Right renal cortex interstitium (tissue), 3 donors: Measurements from ENCODE around the gene ELOA. TPM values are rescaled to one million over a fixed set of nuclear protein-coding genes. Genes with fewer than 3 reads are reported as not detected.
"Not testable (repeated sequence)": the region's sequence is repeated elsewhere in the genome, so short reads cannot be mapped to it uniquely, and the experiment has no call there.

Experiments
- DNase-seq, 3 donors: peaks; one replicate each; pipeline ENCODE4 v3.0.0-alpha.2; 2013; ENCODE audit warnings: low read depth in 3 of 3, low spot score in 2 of 3
- polyA plus RNA-seq, 3 donors: library from polyadenylated mRNA; unstranded; fragments of 120-200 nt; gene quantifications; one replicate each; pipeline ENCODE4 v1.2.1, GENCODE V29; 2013; ENCODE audit not compliant: insufficient read length in 3 of 3

Gene ELOA
- polyA plus RNA-seq, 3 donors = 34.2 to 37.2 (median 35.1) TPM

DNA sequence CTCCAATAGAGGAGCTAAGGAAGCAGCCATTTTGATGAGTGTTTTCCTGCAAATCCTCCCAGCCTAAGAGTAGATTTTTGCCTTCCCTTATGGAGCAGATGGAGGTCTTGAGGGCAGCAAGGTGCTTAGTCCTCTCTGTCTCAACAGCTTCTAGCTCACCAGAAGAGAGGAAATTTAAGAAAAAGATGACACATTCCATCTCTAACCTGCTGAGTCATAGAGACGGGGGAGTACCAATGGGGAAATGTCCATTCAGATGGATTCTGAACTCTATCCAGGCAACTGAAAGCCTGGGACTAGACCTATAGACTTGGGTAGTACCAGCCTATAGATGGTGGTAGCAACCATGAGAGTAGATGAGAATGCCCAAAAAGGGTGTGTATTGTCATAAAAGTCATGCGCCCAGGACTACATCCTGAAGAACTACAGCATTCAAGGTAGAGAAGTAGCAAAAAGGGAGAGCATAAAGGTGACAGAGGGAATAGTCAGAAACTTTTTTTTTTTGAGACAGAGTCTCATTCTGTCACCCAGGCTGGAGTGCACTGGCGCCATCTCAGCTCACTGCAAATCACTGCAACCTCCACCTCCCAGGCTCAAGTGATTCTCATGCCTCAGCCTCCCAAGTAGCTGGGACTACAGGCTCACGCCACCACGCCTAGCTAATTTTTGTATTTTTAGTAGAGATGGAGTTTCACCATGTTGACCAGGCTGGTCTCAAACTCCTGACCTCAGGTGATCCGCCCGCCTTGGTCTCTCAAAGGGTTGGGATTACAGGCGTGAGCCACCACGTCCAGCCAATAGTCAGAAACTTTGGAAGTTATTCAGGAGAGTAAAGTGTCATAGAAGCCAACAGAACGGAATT lies 10.7 kb upstream of the ELOA start:
- DNase-seq = no peak

DNA sequence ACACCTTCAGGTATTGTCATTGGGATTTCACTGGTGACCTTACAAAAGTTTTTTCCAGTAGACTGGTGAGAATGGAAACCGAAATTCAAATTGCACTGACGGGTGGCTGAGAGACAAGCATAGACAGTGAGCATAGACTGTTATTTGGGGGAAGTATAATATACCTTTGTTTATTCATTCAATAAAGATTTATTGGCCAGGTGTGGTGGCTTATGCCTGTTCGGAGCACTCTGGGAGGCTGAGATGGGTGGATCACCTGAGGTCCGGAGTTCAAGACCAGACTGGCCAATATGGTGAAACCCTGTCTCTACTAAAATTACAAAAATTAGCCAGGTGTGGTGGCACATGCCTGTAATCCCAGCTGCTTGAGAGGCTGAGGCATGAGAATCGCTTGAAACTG lies 10.0 kb upstream of the ELOA start:
- DNase-seq = not testable (repeated sequence)

DNA sequence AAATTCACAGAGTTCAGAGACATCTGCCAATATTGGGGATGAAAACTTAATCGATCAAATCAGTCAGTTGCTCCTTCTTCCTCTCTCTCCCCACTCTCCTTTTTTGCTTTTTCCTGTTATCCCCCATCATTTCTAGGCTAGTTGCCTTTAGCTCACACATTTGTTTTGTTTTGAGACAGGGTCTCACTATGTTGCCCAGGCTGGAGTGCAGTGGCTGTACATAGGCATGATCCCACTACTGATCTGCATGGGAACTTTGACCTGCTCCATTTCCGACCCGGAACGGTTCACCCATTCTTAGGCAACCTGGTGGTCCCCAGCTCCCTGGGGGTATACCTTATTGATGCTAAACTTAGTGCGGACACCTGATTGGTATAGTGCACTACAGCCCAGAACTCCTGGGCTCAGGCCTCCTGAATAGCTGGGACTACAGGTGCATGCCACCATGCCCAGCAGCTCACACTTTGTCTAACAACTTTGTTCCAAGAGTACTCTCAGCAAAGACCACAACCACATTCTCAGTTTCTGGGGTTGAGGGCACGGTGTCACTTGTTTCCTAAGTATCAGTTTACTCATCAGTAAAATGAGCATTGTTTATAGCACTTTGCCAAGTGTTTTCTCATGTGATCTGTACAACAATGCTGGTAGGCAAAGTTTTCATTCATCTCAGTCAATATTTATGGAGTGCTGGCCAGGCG lies 6.7 kb upstream of the ELOA start:
- DNase-seq = no peak

DNA sequence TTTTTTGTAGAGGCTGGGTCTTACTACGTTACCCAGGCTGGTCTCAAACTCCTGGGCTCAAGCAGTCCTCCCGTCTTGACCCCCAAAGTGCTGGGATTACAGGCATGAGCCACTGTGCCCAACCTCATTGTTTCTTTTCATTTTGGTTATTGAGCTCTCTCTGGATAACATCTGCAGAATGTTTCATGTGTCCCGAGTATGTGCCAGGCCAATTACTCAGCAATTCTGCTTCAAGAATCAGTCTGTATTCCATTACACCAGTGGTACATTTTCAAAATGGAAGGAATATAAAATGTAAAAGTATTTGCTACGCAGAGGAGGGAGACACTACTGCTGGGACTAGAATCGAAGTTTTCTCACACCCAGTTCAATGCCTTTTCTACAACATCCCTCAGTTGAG lies 1.7 kb upstream of the ELOA start:
- DNase-seq = no peak

DNA sequence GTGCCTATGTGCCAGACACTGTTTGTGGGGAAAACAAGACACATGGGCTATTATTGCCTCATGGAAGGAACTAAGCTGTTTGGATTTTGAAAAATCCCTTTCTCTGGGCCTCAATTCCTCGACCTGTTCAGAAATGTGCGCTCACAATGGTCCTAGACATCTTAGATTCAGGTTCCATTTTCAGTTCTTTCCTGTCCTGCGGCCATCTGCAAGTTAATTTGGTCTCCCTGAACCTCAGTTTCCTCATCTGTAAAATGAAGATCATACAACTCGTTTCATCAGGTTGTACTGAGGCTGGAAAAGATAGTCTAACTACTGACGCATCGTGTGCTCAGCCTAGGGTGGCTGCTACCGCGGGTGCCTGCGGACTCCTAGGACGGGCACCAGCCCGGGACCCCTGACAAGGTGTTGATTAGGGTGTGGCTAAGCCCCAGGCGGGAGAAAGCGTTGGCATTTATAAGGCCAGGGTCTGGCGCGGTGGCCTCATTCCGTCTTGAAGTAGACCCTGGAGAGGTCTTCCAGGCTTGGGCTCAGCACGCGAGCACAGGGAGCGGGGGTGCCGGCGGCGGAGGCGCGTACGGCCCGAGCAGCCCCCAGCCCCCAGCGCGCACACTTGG lies 493 bp upstream of the ELOA start:
- DNase-seq = no peak

DNA sequence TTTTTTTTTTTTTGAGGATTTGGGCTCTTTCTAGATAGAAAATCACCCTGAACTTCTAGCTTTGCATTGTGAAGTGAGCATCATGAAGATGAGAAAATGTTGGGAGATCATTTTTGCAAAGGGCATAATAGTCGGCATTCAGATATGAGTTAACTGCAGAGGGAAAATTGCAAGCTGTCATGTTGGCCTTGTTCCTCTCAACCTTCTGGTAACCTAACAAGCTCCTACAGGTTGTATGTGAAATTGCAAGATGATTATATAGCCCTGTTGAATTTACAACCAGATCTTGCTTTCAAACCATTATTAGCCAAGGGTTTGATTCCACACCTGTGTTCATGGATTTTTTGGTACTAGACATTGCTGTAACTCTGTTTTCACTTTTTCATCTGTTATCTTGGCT lies 2.2 kb downstream of the ELOA start:
- no peak for DNase-seq

DNA sequence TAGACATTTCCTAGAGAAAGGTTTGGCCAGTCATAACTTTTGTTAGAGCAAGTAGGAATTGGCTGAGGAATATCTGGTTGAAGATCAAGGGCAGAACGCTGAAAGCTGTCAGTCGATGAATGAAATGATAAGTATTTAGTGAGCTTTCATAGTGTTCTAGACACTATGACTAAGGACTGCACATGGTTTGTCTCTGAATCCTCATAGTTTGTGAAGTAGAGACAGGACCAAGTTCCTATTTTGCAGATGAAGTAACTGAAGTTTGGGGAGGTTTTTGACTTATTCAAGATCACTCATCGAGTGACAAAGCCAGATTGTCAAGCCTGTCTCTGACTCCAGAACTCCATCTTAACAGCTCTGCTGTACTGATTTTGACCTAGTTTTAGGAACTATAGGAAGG lies 4.7 kb downstream of the ELOA start:
- no peak for DNase-seq

DNA sequence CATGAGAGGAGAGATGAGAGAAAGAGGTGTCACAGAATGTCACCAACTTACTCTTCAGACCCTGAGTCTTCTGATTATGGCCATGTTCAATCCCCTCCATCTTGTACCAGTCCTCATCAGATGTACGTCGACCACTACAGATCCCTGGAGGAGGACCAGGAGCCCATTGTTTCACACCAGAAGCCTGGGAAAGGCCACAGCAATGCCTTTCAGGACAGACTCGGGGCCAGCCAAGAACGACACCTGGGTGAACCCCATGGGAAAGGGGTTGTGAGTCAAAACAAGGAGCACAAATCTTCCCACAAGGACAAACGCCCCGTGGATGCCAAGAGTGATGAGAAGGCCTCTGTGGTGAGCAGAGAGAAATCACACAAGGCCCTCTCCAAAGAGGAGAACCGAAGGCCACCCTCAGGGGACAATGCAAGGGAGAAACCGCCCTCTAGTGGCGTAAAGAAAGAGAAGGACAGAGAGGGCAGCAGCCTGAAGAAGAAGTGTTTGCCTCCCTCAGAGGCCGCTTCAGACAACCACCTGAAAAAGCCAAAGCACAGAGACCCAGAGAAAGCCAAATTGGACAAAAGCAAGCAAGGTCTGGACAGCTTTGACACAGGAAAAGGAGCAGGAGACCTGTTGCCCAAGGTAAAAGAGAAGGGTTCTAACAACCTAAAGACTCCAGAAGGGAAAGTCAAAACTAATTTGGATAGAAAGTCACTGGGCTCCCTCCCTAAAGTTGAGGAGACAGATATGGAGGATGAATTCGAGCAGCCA lies 8.0 kb downstream of the ELOA start:
- no peak for DNase-seq

DNA sequence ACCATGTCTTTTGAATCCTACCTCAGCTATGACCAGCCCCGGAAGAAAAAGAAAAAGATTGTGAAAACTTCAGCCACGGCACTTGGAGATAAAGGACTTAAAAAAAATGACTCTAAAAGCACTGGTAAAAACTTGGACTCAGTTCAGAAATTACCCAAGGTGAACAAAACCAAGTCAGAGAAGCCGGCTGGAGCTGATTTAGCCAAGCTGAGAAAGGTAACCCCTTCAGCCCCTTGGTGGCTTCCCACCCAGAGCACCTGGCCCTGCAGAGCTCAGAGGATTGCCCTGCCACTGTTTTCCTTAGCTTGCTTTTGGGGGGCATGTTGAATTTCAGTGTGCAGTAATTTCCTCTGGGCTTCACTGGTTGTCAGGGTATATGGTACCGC lies 8.5 kb downstream of the ELOA start:
- DNase-seq = no peak

DNA sequence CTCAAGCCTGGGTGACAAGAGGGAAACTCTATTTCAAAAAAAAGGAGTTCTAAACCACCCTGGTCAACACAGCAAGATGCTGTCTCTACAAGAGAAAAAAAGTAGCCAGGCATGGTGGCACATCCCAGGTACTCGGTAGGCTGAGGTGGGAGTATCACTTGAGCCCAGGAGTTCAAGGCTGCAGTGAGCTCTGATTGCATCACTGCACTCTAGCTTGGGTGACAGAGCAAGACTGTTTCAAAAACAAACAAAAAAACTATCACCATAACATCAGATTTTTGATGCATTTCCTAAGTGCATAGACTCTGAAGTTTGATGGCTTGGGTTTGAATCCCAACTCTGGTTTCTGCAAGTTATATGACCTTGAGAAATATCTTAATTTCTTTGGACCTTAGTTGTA lies 9.6 kb downstream of the ELOA start:
- no peak for DNase-seq

DNA sequence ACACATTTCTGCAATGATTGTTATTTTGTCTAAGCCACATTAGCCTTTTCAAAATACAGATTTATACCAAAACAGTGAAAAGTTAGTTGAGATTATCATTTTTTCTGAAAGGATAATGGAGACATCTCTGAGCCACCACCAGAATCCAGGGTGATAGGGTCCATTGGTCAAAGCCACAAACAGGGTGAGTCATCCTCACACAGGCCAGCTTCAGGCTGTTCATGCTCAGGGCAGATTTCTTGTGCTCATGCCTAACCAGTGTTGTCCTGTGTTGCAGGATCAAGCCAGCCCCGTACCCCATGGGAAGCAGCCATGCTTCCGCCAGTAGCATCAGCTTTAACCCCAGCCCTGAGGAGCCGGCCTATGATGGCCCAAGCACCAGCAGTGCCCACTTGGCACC lies 13.4 kb downstream of the ELOA start:
- no peak for DNase-seq

DNA sequence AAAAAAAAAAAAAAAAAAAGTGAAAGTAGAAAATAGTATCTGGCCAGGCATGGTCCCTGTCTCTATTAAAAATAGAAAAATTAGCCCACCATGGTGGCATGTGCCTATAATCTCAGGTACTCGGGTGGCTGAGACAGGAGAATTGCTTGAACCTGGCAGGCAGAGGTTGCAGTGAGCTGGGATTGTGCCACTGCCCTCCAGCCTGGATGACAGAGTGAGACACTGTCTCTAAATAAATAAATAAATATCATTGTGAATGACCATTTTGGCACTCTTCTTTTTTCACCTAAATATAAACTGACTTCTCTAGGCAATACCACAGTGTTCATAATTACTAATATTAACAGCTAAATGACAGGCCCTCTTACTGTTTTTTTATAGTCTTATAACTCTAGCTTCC lies 14.5 kb downstream of the ELOA start:
- no peak for DNase-seq

DNA sequence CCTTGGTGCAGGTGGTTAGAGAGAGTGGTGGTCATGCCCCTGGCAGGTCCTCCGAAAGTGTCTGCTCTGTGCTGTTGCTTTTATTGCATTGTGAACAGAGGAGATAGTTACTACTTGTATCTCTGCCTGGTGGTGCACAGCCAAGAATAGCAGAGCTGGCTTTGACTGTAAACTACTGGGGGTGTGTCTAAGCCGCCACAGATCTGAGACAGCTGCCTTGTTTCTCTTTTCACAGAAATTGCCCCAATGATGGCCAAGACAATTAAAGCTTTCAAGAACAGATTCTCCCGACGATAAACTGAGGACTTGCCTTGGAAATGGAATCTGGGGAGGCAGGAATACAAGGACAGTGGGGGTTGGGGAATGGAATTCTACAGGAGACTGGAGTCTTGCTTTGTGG lies 16.0 kb downstream of the ELOA start:
- DNase-seq = no peak

DNA sequence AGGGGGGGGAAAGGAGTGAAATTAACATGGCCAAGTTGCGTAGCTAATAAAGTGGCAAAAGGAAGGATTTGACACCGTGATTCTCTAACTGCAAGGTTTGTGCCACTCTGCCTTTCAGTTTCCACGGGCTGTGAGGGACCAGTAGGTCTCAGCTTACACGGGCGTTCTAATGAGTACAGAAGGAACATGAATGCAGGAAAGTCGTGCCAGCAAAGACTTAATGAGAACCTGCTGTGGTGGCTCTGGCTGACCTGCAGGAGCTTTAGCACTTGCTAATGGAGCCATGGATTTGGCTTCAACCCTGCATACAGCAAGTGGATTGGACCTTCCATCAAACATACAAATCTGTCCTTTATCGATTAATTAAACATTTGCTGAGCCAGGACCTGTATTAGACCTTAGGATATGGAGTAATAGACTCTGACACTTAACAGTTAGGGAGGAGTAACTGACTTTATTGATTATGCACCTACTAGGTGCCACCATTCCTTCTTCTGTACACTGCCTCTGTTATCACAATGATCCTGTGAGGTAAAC lies 19.8 kb downstream of the ELOA start:
- DNase-seq = no peak

DNA sequence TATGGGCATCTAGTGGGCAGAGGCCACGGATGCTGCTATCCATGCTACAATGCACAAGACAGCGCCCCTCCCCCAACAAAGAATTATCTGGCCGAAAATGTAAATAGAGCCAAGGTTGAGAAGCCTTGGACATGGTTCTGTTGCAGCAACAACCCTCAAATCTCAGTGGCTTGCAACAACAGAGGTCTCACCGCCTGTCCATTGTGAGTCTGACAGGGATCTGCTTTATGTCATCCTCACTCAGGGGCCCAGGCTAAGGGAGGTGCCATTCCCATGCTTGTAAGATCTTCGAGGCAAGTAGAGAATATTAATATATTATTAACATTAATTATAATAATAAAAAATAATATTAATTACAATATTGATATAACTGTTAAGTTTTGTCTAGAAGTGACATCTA lies 25.5 kb downstream of the ELOA start:
- DNase-seq = no peak

DNA sequence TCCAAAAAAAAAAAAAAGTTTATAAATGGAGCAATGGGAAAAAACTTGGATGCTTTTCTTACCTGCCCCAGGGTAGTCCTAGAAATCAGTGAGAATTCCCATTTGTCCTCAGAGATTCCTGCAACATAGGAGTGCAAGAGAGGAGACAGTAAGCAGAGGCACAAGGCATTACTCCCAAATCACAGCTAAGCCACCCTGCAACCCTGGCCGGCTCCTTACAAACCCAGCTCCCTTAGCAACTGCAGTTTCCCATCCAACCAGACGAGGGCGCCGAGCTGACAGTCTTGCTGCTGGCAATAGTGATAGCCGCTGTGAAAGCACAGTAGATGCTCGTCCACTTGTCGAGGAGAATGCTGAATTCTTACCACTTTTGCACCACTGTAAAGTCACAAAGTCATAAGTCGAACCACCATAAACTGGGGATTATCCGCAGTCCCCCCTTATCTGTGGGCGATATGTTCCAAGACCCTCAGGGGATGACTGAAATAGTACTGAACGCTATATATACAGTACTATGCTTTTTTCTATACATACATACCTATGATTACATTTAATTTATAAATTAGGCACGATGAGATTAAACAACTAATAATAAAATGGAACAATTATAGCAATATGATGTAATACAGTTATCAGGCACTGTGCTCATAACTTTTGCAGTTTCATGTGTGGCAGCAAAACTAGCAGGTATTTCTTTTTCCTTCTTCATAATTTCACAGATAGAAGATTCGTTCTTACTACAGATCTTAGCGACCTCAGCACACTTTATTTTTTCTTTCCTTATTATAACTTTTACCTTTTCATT lies 29.0 kb downstream of the ELOA start:
- DNase-seq = peak in 2 of 3 donors; percentile 62 to 69

DNA sequence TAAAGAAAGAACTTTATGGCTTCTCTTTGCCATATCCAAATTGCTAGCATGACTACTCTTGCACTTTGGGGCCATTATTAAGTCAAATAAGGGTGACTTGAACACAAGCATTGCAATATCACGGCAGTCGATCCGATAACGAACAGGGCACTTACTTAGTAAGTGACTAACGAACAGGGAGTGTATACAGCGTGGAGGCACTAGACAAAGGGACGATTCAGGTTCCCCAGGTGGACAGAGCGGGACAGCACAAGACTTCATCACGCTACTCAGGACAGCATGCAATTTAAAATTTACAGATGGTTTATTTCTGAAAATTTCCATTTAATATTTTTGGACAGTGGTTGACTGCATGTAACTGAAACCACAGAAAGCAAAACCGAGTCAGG lies 29.6 kb downstream of the ELOA start:
- no peak for DNase-seq

DNA sequence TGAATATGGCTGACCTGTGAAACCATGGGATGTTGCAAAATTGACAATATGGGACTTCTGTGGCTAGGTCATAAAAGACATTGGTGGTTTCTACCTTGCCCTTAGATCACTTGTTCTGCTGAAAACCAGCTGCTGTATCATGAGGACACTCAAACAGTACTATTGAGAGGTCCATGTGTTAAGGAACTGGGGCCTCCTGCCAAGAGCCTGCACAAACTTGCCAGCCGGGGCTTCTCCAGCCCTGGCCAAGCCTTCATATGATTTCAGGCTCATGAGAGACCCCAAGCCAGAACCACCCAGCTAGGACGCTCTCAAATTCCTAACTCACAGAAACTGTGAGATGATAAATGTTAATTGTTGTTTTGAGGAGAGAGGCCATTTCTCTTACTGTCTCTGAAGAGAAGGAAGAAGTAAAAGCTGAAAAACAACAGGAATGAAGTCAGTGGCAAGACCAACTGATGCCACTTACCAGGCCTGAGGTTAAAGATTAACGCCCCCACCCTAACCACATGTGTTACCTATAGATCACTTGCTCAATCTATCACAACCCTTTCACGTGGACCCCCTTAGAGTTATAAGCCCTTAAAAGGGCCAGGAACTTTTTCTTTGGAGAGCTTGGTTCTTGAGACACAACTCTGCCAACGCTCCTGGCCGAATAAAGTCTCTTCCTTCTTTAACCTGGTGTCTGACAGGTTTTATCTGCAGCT lies 31.1 kb downstream of the ELOA start:
- DNase-seq = no peak

DNA sequence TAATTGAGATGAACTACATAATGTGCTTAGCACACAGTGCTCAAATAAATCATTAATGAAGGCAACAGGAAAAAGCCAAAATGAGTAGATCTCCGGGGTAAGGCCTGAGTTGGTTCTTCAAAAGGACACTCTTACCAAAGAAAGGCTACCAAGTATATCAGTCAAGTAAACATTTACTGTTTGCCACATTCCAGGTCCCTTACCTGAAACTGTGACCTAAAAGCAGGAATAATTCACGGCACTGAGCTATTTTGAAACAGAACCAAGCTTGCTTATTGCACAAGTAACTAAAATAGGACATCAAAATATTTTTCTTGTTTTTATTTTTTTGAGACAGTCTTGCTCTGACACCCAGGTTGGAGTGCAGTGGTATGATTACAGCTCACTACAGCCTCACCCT lies 32.9 kb downstream of the ELOA start:
- no peak for DNase-seq
